ENCODE data around the gene RFXANK.

- no peak for TF ChIP-seq CTCF (IDR thresholded peaks at IDR 0.05)
- TF ChIP-seq POLR2A (IDR thresholded peaks at IDR 0.05): no peak
- no peak for TF ChIP-seq POLR2AphosphoS5 (IDR thresholded peaks at IDR 0.05; ENCODE audit: insufficient read depth in 1 of 2, low read depth in 1 of 2)
Measured at GRCh38 chr19:19149435-19149834, 42.6 kb upstream of the RFXANK start.

Data from vagina (tissue), 2 donors.